GM19372 (cell line): ENCODE data around the gene OSBPL8.

Source experiments
- ATAC-seq: cut with Tn5 transposase; IDR thresholded peaks from one replicate; pipeline ENCODE4 v1.9.1; 2021; ENCODE audit warnings: mild to moderate bottlenecking, low read depth, moderate library complexity; ENCODE audit not compliant: unreplicated experiment

OSBPL8 gene, protein sequence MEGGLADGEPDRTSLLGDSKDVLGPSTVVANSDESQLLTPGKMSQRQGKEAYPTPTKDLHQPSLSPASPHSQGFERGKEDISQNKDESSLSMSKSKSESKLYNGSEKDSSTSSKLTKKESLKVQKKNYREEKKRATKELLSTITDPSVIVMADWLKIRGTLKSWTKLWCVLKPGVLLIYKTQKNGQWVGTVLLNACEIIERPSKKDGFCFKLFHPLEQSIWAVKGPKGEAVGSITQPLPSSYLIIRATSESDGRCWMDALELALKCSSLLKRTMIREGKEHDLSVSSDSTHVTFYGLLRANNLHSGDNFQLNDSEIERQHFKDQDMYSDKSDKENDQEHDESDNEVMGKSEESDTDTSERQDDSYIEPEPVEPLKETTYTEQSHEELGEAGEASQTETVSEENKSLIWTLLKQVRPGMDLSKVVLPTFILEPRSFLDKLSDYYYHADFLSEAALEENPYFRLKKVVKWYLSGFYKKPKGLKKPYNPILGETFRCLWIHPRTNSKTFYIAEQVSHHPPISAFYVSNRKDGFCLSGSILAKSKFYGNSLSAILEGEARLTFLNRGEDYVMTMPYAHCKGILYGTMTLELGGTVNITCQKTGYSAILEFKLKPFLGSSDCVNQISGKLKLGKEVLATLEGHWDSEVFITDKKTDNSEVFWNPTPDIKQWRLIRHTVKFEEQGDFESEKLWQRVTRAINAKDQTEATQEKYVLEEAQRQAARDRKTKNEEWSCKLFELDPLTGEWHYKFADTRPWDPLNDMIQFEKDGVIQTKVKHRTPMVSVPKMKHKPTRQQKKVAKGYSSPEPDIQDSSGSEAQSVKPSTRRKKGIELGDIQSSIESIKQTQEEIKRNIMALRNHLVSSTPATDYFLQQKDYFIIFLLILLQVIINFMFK

DNA sequence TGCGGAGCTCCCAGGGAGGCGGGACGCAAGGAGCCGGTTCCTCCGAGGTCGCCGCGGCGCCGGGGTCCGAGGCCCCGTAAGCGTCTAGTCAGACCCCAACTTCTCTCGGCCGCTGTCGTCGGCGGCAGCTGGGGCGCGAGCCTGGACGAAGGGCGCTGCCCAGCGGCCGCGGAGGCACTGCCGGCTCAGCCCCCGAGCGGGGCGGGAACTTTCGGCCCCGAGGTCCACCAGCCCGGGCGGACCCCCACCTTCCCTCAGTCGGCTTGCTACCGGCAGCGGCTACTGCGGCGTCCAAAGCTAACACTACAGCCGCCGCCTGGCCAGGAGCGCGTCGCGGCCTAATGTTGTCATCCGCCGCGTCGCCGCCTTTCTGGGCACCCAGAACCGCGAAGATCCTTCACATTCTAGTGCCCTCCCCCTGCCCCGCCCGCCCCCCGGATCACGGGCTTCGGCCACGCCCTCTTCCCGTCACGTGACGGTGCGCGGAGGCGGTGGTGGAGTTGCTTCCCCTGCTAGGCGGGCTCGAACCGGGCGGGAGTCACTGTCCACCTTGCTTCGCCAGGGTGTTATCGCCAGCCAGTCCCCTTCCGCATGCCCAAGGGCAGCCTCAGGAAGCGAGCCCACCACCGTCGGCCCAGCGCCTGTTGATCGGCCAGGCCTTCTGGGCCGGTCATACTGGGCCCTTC is at the start of gene OSBPL8:
OSBPL8 (minus strand) TSS at position 372 of the 686 bp plus-strand sequence. CDS start 72,220 bp downstream, outside the sequence.
- peak; percentile 59 for ATAC-seq

DNA sequence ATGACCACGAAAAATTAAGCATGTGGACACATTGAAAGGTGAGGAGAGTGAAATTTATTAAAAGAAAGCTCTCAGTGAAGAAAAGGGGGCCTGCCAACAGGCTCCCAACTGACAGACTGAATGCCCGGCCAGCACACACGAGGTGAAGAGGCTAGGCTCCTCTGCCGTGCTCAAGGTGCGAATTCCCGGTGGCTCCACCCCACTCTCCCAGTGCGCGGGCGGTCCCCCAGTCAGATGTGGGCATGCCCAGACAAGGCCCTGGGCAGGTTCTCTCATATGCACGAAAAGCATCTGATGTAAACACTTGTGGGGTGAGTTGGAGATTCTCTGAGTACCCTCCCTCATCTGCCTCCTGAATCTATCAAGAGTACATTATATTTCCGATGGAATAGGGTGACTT is 48.5 kb upstream of the OSBPL8 start:
- no peak for ATAC-seq

DNA sequence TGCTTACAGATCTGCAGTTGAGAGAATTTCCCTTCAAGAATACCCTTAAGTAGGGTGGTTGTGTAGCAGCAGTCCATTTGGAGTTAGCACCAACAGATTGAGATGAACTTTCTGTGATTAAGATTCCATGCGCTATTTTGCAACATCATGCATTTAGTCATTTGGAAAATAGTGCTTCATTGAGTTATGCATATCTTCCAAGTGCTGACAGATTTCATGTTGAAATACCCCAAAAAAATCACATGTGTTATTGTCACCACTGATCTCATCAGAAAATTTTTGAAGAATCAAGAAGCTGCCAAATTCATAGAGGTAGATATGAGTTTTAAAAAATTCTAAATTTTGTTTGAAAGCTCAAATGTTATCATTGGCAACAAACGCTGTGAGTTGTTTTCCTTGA is 35.5 kb upstream of the OSBPL8 start:
- no peak for ATAC-seq

DNA sequence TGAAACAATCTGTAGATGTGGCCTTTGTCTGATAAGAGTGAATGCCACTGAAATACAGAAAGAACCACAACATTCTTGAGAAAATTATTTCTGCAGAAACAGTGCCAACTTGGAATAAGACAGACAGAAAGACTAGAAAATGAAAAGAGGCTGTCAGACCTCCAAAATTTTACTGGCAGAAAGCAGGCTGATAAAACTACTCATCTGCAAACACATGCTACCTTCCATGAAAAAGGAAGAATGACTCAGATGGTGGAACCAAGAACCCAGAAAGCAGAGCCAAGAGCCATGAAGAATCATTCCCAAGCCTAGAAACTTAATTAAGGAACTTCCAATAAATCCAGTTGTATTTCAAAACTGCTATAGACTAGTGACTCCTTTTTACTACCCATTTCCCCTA is 31.9 kb upstream of the OSBPL8 start:
- no peak for ATAC-seq

DNA sequence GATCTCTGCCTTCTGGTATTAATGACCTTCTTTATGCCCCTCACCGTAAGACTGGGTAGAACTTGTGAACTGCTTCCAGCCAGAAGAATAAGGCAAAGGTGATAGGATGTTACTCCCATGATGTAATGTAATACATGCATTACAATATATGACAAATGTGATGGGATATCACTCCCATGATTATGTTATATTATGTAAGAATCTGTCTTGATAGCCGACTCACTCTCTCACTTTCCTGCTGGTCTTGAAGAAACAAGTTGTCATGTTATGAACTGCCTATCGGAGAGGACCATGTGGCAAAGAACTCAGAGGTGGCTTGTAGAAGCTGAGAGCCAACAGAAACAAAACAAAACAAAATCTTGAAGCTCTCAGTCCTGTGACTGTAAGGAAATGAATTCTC is 30.6 kb upstream of the OSBPL8 start:
- ATAC-seq: no peak

DNA sequence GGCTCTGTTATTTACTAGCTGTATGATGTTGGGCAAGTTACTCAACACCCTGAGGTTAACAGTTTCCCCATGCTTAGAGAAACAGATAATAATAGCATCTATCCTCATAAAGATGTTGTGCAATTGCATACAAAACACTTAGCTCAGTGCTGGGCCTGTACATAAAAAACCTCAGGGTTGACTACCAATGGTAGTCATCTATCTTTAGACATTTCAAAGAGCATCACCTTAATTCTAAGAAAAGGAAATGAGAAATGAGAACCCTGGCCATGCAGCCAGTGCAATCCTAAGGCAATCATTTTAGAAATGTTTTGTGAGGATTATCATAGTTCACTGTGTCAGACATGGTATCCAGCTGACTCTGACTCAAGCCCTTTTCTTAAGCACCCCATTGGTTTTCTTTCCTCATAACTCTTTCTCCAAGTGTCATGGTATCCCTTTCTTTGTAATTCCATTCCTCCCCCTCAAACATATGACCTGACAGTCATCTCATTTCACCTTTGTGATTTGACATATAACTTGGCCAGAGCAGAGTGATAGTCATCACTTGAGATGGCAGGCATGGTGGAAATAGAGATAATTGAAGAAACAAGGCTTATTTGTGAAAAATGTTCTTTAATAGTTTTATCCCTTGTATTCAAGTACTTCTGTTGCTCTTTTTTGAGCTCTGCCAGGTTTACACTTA is 29.5 kb upstream of the OSBPL8 start:
- no peak for ATAC-seq

DNA sequence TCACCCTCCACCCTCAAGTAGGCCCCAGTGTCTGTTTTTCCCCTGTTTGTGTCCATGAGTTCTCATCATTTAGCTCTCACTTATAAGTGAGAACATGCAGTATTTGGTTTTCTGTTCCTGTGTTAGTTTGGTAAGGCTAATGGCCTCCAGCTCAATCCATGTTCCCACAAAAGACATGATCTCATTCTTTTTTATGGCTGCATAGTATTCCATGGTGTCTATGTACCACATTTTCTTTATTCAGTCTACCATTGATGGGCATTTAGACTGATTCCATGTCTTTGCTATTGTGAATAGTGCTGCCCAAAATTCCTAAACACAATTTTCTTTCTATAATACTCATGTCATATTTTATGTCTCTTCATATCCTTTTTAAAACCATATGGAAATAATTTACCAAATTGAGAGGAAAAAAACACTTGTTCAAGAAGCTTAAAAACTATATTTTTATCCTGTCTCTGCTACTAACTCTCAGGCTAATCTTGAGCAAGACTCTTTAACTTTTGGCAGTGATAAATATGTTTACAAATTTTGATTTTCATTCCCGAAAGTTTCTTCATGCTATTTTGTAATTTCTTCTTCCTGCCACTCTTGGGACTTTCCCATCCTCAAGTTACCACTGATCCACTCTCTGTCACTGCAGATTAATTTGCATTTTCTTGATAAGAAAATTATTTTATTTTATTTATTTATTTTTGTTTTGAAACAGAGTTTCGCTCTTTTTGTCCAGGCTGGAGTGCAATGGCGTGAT is 28.0 kb upstream of the OSBPL8 start:
- ATAC-seq: no peak

DNA sequence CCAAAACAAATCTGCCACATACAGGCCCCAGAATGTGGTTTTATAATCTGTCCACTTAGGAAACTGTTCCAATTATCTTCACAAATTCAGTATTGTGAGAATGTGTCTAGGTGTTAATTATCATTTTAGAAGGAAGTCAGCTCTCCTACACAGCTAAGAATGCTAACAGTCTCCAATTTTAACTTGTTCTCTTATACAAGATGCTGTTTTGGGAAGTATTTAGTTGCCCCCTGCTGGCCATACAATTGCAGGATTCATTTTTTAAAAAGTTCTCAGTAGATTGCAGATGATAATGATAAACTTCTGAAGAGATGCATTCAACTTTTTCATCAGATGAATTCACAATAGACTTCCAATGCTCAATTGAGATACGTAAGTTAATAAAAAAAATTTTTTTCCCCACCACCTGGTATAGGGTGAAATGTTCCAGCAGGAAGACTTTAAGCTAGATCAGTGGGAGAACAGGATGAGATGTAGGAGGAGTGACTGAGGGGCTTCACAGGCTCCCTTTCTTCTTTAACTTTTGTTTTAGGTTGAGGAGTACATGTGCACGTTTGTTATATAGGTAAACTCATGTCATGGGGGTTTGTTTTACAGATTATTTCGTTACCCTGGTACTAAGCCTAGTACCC is 27.3 kb upstream of the OSBPL8 start:
- ATAC-seq: peak; percentile 68

DNA sequence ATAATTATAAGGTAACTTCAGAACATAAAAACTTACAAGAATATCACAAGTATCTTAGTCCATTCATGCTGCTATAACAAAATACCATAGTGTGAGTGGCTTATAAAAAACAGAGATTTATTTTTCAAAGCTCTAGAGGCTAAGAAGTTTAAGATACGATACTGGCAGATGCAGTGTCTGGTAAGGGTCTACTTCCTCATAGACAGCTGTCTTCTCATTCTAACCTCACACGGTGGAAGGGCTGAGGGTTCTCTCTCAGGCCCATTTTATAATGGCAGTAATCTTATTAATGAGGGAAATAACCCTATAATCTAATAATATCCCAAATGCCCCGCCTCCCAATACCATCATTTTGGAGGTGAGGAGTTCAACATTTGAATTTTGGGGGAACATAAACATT is 23.7 kb upstream of the OSBPL8 start:
- ATAC-seq: no peak

DNA sequence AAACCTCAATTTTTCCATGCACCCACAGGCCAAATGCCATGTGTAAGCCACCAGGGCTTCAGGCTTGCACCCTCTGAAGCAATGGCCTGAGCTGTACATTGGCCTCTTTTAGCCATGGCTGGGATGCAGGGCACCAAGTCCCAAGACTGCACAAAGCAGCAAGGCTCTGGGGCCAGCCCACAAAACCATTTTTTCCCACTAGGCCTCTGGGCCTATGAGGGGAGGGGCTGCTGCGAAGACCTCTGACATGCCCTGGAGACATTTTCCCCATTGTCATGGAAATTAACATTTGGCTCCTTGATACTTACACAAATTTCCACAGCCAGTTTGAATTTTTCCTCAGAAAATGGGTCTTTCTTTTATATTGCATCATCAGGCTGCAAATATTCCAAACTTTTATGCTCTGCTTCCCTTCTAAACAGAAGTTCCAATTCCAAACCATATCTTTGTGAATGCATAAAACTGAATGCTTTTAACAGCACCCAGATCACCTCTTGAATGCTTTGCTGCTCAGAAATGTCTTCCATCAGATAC is 14.3 kb upstream of the OSBPL8 start:
- ATAC-seq: no peak

DNA sequence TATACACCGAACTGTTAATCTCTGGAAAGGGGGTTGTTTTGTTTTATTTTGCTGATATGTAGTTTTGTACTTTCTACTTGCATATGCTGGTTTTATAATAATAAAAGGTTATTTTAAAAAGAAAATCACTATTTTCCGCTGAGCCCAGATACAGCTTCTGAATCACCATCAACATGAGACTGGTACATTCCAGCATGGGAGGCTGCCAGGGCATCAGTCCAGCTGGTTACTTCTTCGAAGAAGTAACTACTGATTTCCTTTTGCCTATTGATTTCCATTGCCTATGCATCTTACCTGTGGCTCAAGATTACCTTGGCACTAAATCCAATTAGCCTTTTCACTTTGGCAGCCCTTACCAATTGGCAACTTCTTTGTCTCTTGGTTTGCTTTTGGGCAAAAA is 11.7 kb upstream of the OSBPL8 start:
- no peak for ATAC-seq

DNA sequence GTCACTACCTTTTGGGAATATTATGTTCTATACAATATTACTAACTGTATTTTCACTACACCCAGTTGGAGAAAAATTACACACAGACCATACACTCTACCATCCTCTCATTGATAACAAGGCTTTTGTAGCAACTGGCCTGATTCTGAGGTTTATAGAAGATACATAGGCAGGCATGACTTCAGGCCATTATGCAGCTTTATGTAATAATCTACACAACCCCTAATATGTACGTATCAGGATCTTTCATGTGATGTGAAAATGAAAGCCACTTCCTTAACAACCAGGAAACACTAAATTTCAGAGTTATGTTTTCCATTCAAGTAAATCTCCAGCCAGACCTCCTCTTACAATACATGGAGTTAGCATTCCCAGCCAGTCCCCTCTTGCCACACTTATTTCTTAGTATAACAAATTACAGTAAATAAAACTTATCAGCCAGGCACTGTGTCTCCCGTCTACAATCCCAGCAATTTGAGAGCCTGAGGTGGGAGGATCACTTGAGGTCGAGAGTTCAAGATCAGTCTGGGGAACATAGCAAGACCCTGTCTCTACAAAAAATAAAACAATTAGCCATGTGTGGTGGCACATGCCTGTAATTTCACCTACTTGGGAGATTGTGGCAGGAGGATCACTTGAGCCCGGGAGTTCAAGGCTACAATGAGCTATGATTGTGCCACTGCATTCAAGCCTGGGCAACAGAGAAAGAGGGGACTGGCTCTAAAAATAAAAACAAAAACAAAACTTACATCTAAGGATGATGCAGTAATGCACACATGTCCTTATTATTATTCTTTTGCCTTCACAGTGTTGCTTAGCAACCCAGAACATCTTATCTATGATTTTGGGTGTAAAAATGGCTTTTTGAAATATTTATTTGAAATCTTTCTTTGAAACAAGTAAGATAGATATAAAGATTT is 10.4 kb upstream of the OSBPL8 start:
- no peak for ATAC-seq

DNA sequence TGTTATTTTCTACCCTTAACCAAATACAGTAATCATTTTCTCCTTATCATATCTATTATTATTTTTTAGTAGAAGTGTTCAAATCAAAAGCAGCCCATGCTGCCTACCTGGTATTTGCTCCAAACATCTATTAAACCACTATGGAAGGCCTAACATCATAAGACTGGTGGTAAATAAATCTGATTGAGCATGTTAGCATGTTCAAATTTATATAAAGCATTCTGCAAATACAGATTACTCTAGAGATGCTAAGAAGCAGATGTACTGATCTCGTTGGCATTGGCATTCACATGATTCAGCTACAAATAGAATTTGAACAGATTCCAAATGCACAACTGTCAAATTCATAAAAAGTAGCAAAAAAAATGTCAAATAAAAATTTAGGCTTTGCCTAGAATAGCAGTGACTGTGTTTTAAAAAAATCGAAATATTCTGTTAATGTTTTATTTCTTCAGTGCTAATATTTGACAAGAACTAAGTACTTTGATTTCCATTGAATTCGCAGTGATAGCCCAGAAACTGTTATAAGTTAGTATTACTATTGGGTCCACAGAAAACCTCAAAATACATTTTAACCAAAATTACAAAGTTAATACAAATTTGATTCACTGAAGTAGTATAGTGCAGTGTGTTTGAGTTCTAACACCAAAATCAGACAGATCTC is 9.4 kb upstream of the OSBPL8 start:
- no peak for ATAC-seq

DNA sequence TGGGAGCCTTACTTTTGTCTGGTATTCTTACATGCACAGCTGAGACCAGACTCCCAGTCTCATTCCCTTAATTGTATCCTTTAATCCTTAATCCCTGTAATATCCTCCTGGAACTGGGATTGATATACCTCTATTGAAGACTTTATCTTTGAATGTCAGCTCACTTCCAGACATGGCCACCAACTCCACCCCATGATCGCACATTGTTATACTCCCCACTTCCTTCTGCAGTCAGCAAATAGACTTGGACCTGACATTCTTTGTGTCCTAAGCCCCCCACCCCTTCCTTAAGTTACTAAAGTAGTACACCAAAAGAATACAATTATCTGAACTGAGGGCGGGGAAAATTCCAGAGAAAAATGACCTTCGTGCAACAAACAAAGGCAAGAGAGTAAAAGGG is 8.6 kb upstream of the OSBPL8 start:
- no peak for ATAC-seq

DNA sequence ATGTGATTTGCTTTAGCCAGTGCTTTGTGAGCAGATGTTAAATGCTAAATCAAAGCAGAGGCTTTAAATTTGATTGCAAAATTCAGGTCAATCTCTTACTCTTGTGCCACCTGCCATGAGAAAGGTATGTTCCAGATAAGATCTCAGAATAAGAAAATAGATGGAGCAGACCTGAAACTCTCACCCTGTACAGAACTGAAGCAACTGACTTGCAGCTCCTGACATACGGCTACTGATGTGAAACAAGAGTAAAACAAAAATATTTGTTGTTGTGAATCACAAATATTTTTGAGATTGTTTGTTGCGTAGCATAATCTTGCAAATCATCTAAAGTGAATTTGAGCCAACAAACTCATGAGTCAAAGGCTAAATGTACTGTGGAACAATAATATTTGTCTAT is 3.5 kb upstream of the OSBPL8 start:
- ATAC-seq: no peak

DNA sequence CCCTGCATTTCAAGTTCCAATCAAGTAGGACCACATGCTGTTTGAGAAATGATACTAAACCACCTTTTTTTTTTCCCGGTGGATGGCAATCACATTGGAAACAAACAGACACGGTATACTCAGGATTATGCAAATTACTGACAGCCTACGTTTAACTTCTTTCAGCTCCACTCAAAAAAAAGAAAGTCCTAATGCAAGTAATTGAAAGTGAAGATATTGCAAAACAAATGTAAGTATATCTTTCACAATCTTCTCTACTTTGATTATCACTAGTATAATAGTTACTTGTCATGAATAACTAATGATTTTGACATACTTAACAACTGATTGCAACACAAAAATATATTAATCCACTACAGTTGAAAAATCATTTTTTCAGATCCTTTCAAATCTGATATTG is 2.6 kb upstream of the OSBPL8 start:
- no peak for ATAC-seq

DNA sequence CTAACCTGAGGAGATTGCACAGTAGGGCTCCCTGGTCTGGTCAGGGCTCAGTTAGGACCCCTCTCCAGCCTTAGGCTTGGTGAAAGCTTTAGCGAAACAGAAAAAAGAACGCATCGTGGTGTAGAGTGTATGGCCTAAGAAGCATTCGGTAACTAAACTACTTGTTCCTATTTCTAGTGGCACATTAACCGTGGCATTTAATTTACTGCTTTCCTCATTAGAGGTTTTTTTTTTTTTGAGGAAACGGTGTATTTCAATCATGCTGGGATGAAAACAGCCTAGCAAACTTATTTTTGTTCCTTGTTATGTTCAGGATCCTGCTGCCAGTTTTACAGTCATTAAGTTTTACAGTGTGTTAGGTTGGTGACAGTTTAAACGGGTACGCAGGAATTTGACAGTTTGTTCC is 518 bp upstream of the OSBPL8 start:
- ATAC-seq: peak; percentile 37
